HepG2 (cell line): ENCODE data around the gene PEX13. TPM values are rescaled to one million over a fixed set of nuclear protein-coding genes. Genes with fewer than 3 reads are reported as not detected.

Source experiments
- ARHGAP35 ChIP-seq: sonication (generic); formaldehyde crosslinking; IDR thresholded peaks from 2 replicates; pipeline ENCODE4 v1.9.0; 2022; ENCODE audit warnings: mild to moderate bottlenecking, inconsistent platforms, moderate library complexity, missing genetic modification reagents, borderline replicate concordance
- ATF4 ChIP-seq, 2 experiments: fragments of 450-650 bp in 1 of 2; sonication (generic) in 1 of 2; formaldehyde crosslinking; IDR thresholded peaks; 2 replicates each; pipeline versions ENCODE4 v1.5.0 to v1.8.0; 2020 to 2022; ENCODE audit warnings: mild to moderate bottlenecking in 1 of 2, missing genetic modification reagents in 1 of 2
- CC2D1A ChIP-seq: sonication (generic); formaldehyde crosslinking; IDR thresholded peaks from 2 replicates; pipeline ENCODE4 v1.8.1; 2023; ENCODE audit warnings: mild to moderate bottlenecking, missing genetic modification reagents
- CERS6 ChIP-seq: sonication (generic); formaldehyde crosslinking; IDR thresholded peaks from 2 replicates; pipeline ENCODE4 v1.5.0; 2020; ENCODE audit warnings: missing genetic modification reagents
- FOSL1 ChIP-seq: sonication (generic); formaldehyde crosslinking; IDR thresholded peaks from 2 replicates; pipeline ENCODE4 v1.9.0; 2021; ENCODE audit warnings: missing genetic modification reagents, borderline replicate concordance
- HOXA9 ChIP-seq: sonication (generic); formaldehyde crosslinking; IDR thresholded peaks from 2 replicates; pipeline ENCODE4 v1.8.1; 2022; ENCODE audit warnings: missing genetic modification reagents, mild to moderate bottlenecking, moderate library complexity, borderline replicate concordance
- PREB ChIP-seq: sonication (generic); formaldehyde crosslinking; IDR thresholded peaks from 2 replicates; pipeline ENCODE4 v1.4.0; 2020; ENCODE audit warnings: missing genetic modification reagents
- RFXANK ChIP-seq: IDR thresholded peaks from 2 replicates; pipeline ENCODE4 v1.6.1; 2016
- RNF219 ChIP-seq: sonication (generic); formaldehyde crosslinking; IDR thresholded peaks from 2 replicates; pipeline ENCODE4 v1.5.0; 2020; ENCODE audit warnings: mild to moderate bottlenecking, missing genetic modification reagents
- RXRB ChIP-seq: IDR thresholded peaks from 2 replicates; pipeline ENCODE4 v1.6.1; 2016; ENCODE audit warnings: borderline replicate concordance, missing genetic modification reagents, missing compliant biosample characterization
- SOX13 ChIP-seq, 3 experiments: fragments of 450-650 bp in 1 of 3; sonication (generic) in 1 of 3; formaldehyde crosslinking in 1 of 3; IDR thresholded peaks in 2 of 3; conservative IDR thresholded peaks in 1 of 3; 2 replicates each; pipeline versions ENCODE4 v1.5.0 to v1.6.1; 2016 to 2020; ENCODE audit warnings: antibody characterized with exemption in 1 of 3, mild to moderate bottlenecking in 1 of 3, missing compliant biosample characterization in 1 of 3, missing genetic modification reagents in 1 of 3, moderate library complexity in 1 of 3
- ZFP36 ChIP-seq: fragments of 150-350 bp; IDR thresholded peaks from 2 replicates; pipeline ENCODE4 v1.6.1; 2018; ENCODE audit warnings: borderline replicate concordance, low read length, low read depth; ENCODE audit not compliant: partially characterized antibody
- ZNF280B ChIP-seq: sonication (generic); formaldehyde crosslinking; IDR thresholded peaks from 2 replicates; pipeline ENCODE4 v1.5.0; 2020; ENCODE audit warnings: missing genetic modification reagents, mild to moderate bottlenecking, borderline replicate concordance
- ZNF746 ChIP-seq: sonication (generic); formaldehyde crosslinking; IDR thresholded peaks from 2 replicates; pipeline ENCODE4 v1.8.0; 2022; ENCODE audit warnings: mild to moderate bottlenecking, missing genetic modification reagents
- polyA plus RNA-seq, 8 experiments: library from polyadenylated mRNA; depleted of rRNA in 3 of 8; stranded (reverse) in 7 of 8; unstranded in 1 of 8; fragments of >200 nt; fragmentation: Illumina TruSeq in 4 of 8; extraction: Trizol in 4 of 8; gene quantifications; 2 replicates each; pipeline versions ENCODE4 v1.2.1 to v1.2.3, GENCODE V29; 2011 to 2016; ENCODE audit warnings: low read depth in 4 of 8, missing spikeins in 1 of 8, mixed read lengths in 1 of 8; ENCODE audit not compliant: insufficient read depth in 1 of 8
- total RNA-seq, 5 experiments: library from RNA; depleted of rRNA; stranded (reverse); fragments of >200 nt; fragmentation: Illumina TruSeq; extraction: Trizol; gene quantifications; 2 replicates each; pipeline ENCODE4 v1.2.3, GENCODE V29; 2016; ENCODE audit warnings: low read depth in 1 of 5
- TF ChIP-seq, protein P1 (sequence below): sonication (generic); formaldehyde crosslinking; IDR thresholded peaks from 2 replicates; pipeline ENCODE4 v1.5.1; 2020; ENCODE audit warnings: missing genetic modification reagents, mild to moderate bottlenecking, borderline replicate concordance

Gene PEX13
- total and polyA plus RNA-seq, 2 of the 13 experiments (the other 11 are each of a cell fraction or from before 2014, with no cell fraction given): 47.9 to 75.9 TPM

DNA sequence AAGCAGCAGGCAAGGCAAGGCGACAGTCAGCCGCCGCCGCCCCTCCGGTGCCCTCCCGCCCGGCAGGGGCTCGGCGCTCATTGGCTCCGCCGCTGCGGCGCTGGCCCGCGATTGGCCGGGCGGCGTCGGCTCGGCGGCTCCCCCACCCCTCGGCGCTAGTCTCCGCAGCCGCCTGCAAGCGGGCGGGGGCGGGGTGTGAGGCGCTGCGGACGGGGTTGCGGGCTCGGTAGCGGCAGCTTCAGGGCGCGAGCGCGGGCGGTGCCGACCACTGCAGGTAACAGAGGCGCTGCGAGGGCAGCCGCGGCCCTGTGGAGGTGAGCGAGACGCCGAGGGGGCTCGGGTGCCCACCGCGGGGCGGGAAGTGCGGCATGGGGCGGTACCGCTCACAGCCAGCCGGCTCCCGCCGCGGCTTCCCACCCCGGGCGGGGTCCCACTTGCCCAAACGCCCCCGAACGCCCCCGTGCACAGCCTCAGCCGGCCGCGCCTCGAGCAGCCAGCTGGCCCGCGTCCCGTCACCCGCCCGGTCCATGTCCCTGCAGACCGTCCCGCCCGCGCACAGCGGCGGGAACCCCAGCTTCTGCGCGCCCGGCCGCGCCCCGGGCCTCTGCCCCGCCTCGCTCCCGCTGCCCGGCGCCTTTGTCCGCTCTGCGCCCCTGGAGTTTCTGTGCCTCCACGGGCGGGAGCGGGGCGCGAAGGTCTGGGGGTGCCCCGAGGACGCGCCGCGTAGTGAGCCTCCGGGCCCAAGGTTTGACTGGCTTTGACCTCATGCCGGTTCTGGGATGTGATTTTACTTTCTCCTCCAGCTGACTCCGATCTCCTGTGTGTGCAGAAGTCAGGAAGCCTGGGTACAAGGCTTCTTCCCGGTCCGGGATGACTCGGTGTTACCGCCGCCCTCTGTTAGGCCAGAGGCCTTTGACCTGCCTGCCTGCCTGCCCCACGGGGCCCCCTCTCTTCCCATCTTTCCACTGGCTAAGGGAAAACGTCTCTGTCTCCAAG lies 48.5 kb downstream of the PEX13 start, which contains the start of gene SANBR (continued):
- TF ChIP-seq, protein P1, sequence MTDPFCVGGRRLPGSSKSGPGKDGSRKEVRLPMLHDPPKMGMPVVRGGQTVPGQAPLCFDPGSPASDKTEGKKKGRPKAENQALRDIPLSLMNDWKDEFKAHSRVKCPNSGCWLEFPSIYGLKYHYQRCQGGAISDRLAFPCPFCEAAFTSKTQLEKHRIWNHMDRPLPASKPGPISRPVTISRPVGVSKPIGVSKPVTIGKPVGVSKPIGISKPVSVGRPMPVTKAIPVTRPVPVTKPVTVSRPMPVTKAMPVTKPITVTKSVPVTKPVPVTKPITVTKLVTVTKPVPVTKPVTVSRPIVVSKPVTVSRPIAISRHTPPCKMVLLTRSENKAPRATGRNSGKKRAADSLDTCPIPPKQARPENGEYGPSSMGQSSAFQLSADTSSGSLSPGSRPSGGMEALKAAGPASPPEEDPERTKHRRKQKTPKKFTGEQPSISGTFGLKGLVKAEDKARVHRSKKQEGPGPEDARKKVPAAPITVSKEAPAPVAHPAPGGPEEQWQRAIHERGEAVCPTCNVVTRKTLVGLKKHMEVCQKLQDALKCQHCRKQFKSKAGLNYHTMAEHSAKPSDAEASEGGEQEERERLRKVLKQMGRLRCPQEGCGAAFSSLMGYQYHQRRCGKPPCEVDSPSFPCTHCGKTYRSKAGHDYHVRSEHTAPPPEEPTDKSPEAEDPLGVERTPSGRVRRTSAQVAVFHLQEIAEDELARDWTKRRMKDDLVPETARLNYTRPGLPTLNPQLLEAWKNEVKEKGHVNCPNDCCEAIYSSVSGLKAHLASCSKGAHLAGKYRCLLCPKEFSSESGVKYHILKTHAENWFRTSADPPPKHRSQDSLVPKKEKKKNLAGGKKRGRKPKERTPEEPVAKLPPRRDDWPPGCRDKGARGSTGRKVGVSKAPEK (CRISPR knock-in tag): no peak
- TF ChIP-seq HOXA9 (CRISPR knock-in tag) (peak; percentile 95; the same call in 1 of the 2 replicates), ZNF280B (peak; percentile 11; the same call in 1 of the 2 replicates), FOSL1 (CRISPR knock-in tag) (no peak), ATF4 (CRISPR knock-in tag; IDR thresholded peaks at IDR 0.05) (peak in 1 of 2 experiments; percentile 67; a peak in 2 of 4 replicates), CC2D1A (CRISPR knock-in tag) (0 out of 2 replicates have a peak, but pooled peaks have one; percentile 33), PREB (CRISPR knock-in tag) (no peak), SOX13 (IDR thresholded peaks at IDR 0.05) (no peak; the same call in 1 of the 2 replicates), SOX13 (CRISPR knock-in tag; conservative IDR thresholded peaks at IDR 0.05 in 1 of 2, IDR thresholded peaks at IDR 0.05 in 1 of 2) (no peak; a peak in 1 of 4 replicates), RNF219 (CRISPR knock-in tag) (no peak), RXRB (CRISPR knock-in tag) (peak; percentile 56), ARHGAP35 (no peak), CERS6 (CRISPR knock-in tag) (no peak), RFXANK (CRISPR knock-in tag) (no peak), ZNF746 (CRISPR knock-in tag) (peak; percentile 68; the same call in 1 of the 2 replicates), ZFP36 (no peak)
